HG03354 (cell line): Measurements from ENCODE around the gene DIAPH3.

Experiments
- ATAC-seq: cut with Tn5 transposase; IDR thresholded peaks from one replicate; pipeline ENCODE4 v1.9.1; 2021; ENCODE audit warnings: mild to moderate bottlenecking; ENCODE audit not compliant: unreplicated experiment, poor library complexity, severe bottlenecking

DIAPH3 gene

GRCh38 chr13:60162096-60162495 is 1.6 kb downstream of the DIAPH3 start:
- no peak for ATAC-seq

- ATAC-seq, result peak; percentile 80
Measured at GRCh38 chr13:60158321-60158801, 5.4 kb downstream of the DIAPH3 start.

DNA sequence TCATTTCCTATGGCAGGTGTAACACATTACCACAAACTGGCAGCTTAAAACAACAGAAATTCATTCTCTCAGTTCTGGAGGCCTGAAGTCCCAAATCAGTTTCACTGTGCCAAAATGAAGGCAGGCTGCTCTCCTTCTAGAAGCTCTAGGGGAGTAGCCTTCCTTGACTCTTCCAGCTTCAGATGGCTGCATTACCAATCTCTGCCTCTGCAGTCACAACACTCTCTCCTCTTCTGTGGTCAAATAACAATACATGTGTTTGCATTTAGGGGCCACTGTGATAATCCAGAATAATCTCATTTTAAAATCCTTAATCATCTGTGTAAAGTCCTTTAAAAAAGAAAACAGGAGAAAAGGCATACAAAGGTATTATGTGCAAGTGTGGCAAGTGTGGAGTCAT is 7.8 kb downstream of the DIAPH3 start:
- ATAC-seq, result peak; percentile 41

DNA sequence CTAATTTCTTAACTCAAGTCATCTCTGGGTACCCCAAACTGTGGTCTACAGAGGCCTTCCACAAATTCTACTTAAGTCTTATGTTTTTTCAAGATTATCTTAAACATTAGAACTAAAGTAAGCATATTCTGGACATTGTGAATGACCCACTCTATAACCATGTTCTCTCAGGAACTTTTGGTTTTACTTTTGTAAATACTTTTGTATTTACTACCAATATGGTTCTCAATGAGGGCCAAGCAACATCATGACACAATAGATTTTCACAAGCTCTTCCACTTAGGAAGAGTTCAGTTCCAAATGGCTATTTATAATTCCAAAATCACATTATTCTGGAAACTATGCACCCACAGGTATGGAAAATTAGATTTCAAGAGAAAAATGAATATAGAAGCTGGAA is 10.8 kb downstream of the DIAPH3 start:
- ATAC-seq, result no peak

DNA sequence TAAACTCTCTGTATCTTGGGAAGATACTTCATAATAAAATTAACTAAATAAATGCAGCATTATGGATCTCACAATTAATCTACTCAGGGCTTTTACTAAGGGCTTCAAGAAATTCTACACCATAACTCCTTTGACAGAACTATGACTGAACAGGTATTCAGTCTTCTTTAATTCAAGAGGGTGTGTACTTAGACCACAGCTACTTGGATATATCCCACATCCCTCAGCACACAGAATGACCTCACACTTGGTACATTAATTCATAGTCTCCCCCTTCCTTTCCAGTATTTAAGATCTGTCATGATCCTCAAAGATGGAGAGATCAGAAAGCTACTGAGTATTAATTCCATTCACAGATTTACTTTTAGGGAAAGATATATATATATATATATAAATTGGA is 11.6 kb downstream of the DIAPH3 start:
- ATAC-seq, result no peak

- no peak for ATAC-seq
Measured at GRCh38 chr13:60150538-60150937, 13.2 kb downstream of the DIAPH3 start.

- ATAC-seq, result no peak
Measured at GRCh38 chr13:60148918-60149317, 14.8 kb downstream of the DIAPH3 start.

DNA sequence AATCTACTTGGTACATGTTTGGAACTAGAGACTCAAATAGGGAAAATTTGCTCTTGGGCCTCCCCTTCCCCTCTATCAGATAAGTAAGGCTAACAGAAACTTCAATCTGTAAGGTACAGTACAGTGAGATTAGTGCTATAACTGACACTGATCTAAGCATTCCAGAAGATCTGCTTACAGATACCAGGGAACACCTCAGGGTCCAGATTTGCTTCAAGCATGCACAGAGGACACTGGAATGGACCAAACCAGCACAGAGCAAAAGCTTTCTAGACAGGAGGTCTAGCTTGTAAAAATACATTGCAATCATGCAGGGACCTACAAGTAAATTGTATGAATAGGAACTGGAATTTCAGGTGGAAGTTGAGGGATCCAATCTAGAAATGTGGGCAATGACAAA is 16.4 kb downstream of the DIAPH3 start:
- no peak for ATAC-seq

- ATAC-seq, result no peak
Measured at GRCh38 chr13:60146471-60146870, 17.3 kb downstream of the DIAPH3 start.

- ATAC-seq, result no peak
Measured at GRCh38 chr13:60143775-60144174, 20.0 kb downstream of the DIAPH3 start.

- no peak for ATAC-seq
Measured at GRCh38 chr13:60139272-60139671, 24.5 kb downstream of the DIAPH3 start.

DNA sequence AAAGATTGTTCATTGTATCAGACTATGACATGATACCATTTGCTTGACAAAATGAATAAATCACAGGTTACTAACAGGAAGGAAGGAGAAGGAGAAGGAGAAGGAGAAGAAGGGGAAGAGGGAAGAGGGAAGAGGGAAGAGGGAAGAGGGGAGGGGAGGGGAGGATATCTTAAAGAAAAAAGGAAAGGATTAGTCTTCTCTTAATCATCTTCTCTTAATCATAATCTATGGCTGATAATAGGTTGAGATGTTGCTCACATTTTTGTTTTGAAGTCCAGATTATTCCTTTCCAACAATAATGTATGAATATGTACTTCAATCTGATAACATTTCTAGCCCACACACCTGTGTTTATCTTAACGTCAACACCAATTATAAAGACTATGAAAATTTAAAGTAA is 25.1 kb downstream of the DIAPH3 start:
- no peak for ATAC-seq

- no peak for ATAC-seq
Measured at GRCh38 chr13:60137911-60138560, 25.7 kb downstream of the DIAPH3 start.

GRCh38 chr13:60135344-60135743 is 28.4 kb downstream of the DIAPH3 start:
- ATAC-seq, result no peak

DNA sequence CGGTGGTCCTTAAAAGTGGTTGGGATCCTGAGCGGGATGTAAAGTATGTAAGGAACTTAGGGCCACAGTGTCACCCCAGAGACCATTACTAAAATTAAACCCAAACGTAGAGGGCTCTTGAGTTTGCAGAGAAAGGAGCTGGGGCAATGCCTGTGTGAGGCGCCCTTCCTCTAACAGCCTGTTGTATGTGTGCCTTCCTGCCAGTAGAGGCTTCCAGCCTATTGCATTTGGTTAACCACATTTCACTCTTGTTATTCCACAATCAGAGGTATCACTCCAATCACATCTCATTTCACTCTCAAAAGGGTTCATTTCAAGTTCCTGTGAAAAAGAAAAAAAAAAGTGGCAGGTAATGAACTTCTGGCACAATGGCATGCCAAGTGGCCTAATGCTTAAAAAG is 29.4 kb downstream of the DIAPH3 start:
- ATAC-seq, result no peak

- no peak for ATAC-seq
Measured at GRCh38 chr13:60121337-60121687, 42.4 kb downstream of the DIAPH3 start.

- ATAC-seq, result no peak
Measured at GRCh38 chr13:60120617-60121336, 43.0 kb downstream of the DIAPH3 start.

DNA sequence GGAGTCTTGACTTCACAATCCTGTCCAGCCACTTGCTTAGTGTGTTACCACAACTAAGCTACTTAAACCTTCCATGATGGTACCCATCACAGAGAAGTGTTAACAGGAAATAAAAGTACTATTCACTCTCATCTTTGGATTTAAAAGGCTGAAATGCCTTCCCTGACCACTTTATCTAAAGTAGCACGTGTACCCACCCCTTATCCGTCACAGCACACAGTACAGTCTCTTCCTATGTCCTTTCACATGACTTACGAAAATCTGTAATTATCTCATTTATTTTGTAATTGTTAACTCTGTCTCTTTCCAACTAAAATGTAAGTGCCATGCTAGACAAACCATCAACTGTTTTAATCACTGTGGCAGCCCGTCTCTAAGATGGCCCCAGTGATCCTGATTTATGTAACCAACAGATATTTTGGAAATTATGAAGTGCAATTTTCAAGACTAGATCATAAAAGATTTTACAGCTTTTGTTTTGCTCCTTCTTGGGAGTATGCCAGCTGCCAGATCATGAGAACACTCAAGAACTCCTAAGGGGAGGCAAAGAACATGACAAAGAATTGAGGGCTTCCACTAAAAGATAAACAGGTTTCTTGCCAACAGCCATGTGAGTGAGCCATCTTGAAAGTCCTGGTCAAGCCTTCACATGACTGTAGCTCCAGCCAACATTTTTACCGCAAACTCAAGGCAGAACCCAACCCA is 44.9 kb downstream of the DIAPH3 start:
- no peak for ATAC-seq

DNA sequence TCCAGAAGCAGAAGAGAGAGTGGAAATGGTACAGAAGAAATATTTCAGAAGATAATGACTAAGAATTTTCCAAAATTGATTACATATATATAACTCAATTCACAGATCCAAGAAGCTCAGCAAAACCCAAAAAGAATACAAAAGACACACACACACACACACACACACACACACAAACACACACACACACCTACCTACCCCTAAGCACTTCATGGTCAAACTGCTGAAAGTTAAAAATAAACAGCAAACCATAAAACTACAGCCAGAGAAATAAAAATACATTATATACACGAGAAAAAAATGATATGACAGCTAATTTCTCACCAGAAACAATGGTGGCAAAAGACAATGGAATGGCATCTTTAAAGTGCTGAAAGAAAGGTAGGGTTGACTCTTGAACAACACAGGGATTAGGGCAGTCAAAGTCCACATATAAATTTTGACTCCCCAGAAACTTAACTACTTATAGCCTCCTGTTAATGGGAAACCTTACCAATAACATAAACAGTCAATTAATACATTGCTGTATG is 49.2 kb downstream of the DIAPH3 start:
- ATAC-seq, result no peak

- ATAC-seq, result no peak
Measured at GRCh38 chr13:60112771-60113170, 51.0 kb downstream of the DIAPH3 start.

- ATAC-seq, result no peak
Measured at GRCh38 chr13:60111691-60112090, 52.0 kb downstream of the DIAPH3 start.
